Gastroesophageal sphincter (tissue), 4 donors: Measurements from ENCODE around the gene USP47. TPM values are rescaled to one million over a fixed set of nuclear protein-coding genes. Genes with fewer than 3 reads are reported as not detected.
A peak's percentile ranks its signal among the peaks of the same experiment; 100 is the strongest.

Experiments used
- ATAC-seq: fragments of 150-250 bp; one replicate; pipeline ENCODE4 v1.9.1; 2016; ENCODE audit warnings: mild to moderate bottlenecking, moderate library complexity
- H3K27ac ChIP-seq, 4 donors: fragments of 200-600 bp; sonication (generic) in 3 of 4; 1 replicate in 3 of 4; 2 replicates in 1 of 4; pipeline ENCODE4 v1.5.1; 2016 to 2019
- H3K27me3 ChIP-seq: fragments of 200-600 bp; sonication (generic); one replicate; pipeline ENCODE4 v1.5.1; 2019
- H3K36me3 ChIP-seq, 2 donors: fragments of 200-600 bp; sonication (generic); one replicate each; pipeline ENCODE4 v1.5.1; 2019; ENCODE audit warnings: control low read depth in 1 of 2
- H3K4me1 ChIP-seq, 3 donors: fragments of 200-600 bp; sonication (generic); 1 replicate in 2 of 3; 2 replicates in 1 of 3; pipeline ENCODE4 v1.5.1; 2016 to 2019; ENCODE audit warnings: control low read depth in 2 of 3
- H3K4me3 ChIP-seq, 2 donors: fragments of 200-600 bp; sonication (generic); one replicate each; pipeline ENCODE4 v1.5.1; 2019; ENCODE audit warnings: mild to moderate bottlenecking in 1 of 2, moderate library complexity in 1 of 2
- H3K9me3 ChIP-seq, 3 donors: fragments of 200-600 bp; sonication (generic); one replicate each; pipeline ENCODE4 v1.5.1; 2017 to 2019; ENCODE audit warnings: control low read depth in 2 of 3
- CTCF ChIP-seq, 4 experiments: fragments of 200-600 bp in 2 of 4; fragments of 450-650 bp in 2 of 4; sonication (generic) in 1 of 4; IDR thresholded peaks; one replicate each; pipeline ENCODE4 v1.5.1; 2017 to 2019; ENCODE audit warnings: antibody characterized with exemption in 4 of 4, mild to moderate bottlenecking in 2 of 4, moderate library complexity in 2 of 4
- EP300 ChIP-seq: sonication (generic); formaldehyde crosslinking; IDR thresholded peaks from one replicate; pipeline ENCODE4 v1.6.1; 2017; ENCODE audit warnings: antibody characterized with exemption, mild to moderate bottlenecking
- POLR2A ChIP-seq, 2 donors: fragments of 450-650 bp; IDR thresholded peaks; one replicate each; pipeline ENCODE4 v1.6.1; 2017; ENCODE audit warnings: antibody characterized with exemption in 2 of 2, mild to moderate bottlenecking in 2 of 2, moderate library complexity in 1 of 2
- POLR2AphosphoS5 ChIP-seq: sonication (generic); formaldehyde crosslinking; IDR thresholded peaks from one replicate; pipeline ENCODE4 v1.6.1; 2017; ENCODE audit warnings: antibody characterized with exemption
- WGBS, 2 donors: methylation state at CpG; one replicate each; pipeline ENCODE4 v1.1.5; 2018; ENCODE audit warnings: low coverage in 1 of 2; 5-methylcytosine and 5-hydroxymethylcytosine counted together
- total RNA-seq, 4 donors: library from RNA; depleted of rRNA; stranded (reverse); fragments of >200 nt; gene quantifications; one replicate each; pipeline ENCODE4 v1.1.0, GENCODE V29; 2016

Gene USP47
- total RNA-seq, 4 donors from 2014 or later: 84.7 to 156 (median 115) TPM

- whole genome bisulfite sequencing, 2 donors: 49 to 60% methylated on average over 2 of the region's 2 CpGs
- Histone ChIP-seq H3K4me1 (peaks cover 0 to 45% (median 23%) of the 10 kb centered on the region in 3 donors), H3K4me3 (no peak overlapping the region), H3K27ac (peak overlapping the region in 1 of 4 donors; percentile 27), H3K9me3 (no peaks in the 10 kb centered on the region), H3K36me3 (no peaks in the 10 kb centered on the region), H3K27me3 (no peaks in the 10 kb centered on the region)
- TF ChIP-seq POLR2AphosphoS5 (no peak), CTCF (IDR thresholded peaks at IDR 0.05) (no peak), POLR2A (IDR thresholded peaks at IDR 0.05) (no peak), EP300 (no peak)
- no peak for ATAC-seq
These were observed 141.2 kb downstream of the USP47 start for GRCh38 chr11:11982975-11983374.

DNA sequence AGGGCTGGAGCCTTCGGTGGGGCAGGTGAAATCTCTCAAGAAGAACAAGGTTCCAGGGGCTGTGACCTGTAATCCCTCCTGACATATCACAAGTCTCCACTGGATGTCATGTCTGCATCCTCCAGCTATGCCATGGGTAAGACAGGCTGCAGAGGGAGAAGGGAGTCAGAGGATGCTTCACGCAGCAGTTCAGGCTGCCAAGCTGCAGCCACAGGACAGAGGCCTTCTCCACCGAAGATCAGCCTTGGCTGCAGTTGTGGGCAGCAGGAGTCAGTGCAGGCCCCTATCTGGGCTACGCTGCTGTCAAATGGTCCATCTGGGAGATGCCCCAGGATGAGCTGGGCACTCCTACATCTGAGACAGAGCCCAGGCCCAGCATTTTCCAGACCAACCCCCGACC lies 141.7 kb downstream of the USP47 start:
- 50% methylated on average over 2 of the region's 5 CpGs; no CpG with 5 or more reads in 1 of the 2 donors for WGBS, 2 donors
- Histone ChIP-seq H3K9me3 (no peaks in the 10 kb centered on the region), H3K27me3 (no peaks in the 10 kb centered on the region), H3K36me3 (no peaks in the 10 kb centered on the region), H3K4me1 (peaks cover 0 to 45% (median 24%) of the 10 kb centered on the region in 3 donors), H3K4me3 (no peak overlapping the region), H3K27ac (peak overlapping the region in 1 of 4 donors; percentile 27)
- ATAC-seq: no peak
- no peak for TF ChIP-seq POLR2AphosphoS5
- TF ChIP-seq CTCF (IDR thresholded peaks at IDR 0.05): no peak
- TF ChIP-seq POLR2A (IDR thresholded peaks at IDR 0.05): no peak
- TF ChIP-seq EP300: no peak

- Histone ChIP-seq H3K27me3 (no peaks in the 10 kb centered on the region), H3K4me3 (no peak overlapping the region), H3K4me1 (peaks cover 0 to 38% (median 15%) of the 10 kb centered on the region in 3 donors), H3K9me3 (no peaks in the 10 kb centered on the region), H3K27ac (peak overlapping the region in 1 of 4 donors; percentile 3), H3K36me3 (no peaks in the 10 kb centered on the region)
- WGBS, 2 donors: 61 to 73% methylated on average over 2 to 5 of the region's 5 CpGs
- no peak for ATAC-seq
- TF ChIP-seq EP300: no peak
- no peak for TF ChIP-seq POLR2AphosphoS5
- no peak for TF ChIP-seq CTCF (IDR thresholded peaks at IDR 0.05)
- no peak for TF ChIP-seq POLR2A (IDR thresholded peaks at IDR 0.05)
These were observed 142.8 kb downstream of the USP47 start for GRCh38 chr11:11984563-11984962.

GRCh38 chr11:11985016-11985715 lies 143.4 kb downstream of the USP47 start:
- Histone ChIP-seq H3K4me1 (peaks cover 0 to 37% (median 9%) of the 10 kb centered on the region in 3 donors), H3K27me3 (no peaks in the 10 kb centered on the region), H3K27ac (peak overlapping the region in 2 of 4 donors; percentile 3 to 37), H3K36me3 (no peaks in the 10 kb centered on the region), H3K4me3 (no peak overlapping the region), H3K9me3 (no peaks in the 10 kb centered on the region)
- ATAC-seq: peak; percentile 22
- 81% methylated on average over 5 of the region's 8 CpGs; no CpG with 5 or more reads in 1 of the 2 donors for WGBS, 2 donors
- no peak for TF ChIP-seq EP300
- no peak for TF ChIP-seq POLR2A (IDR thresholded peaks at IDR 0.05)
- TF ChIP-seq CTCF (IDR thresholded peaks at IDR 0.05): no peak
- TF ChIP-seq POLR2AphosphoS5: no peak
